Measurements from ENCODE around the gene KLK1.

GRCh38 chr19:50823389-50824042 lies at the start of gene KLK1:
- no peak for TF ChIP-seq CTCF (CRISPR knock-in tag; IDR thresholded peaks at IDR 0.05)
- no peak for TF ChIP-seq ONECUT2 (CRISPR knock-in tag; IDR thresholded peaks at IDR 0.05)
- TF ChIP-seq KAT2B (IDR thresholded peaks at IDR 0.05; ENCODE audit: borderline replicate concordance, low read depth, low read length): no peak
- no peak for TF ChIP-seq KDM4B (CRISPR knock-in tag; IDR thresholded peaks at IDR 0.05)
- no peak for TF ChIP-seq POLR2A (IDR thresholded peaks at IDR 0.05; ENCODE audit: insufficient read depth in 1 of 2, low read depth in 2 of 2, low read length in 2 of 2)
- TF ChIP-seq ZNF740 (CRISPR knock-in tag; IDR thresholded peaks at IDR 0.05): no peak
- TF ChIP-seq ZKSCAN1 (IDR thresholded peaks at IDR 0.05; ENCODE audit: low read length): no peak
- no peak for TF ChIP-seq MXI1 (IDR thresholded peaks at IDR 0.05; ENCODE audit: borderline replicate concordance, low read depth, low read length)
- TF ChIP-seq SMC3 (IDR thresholded peaks at IDR 0.05; ENCODE audit: low read length): no peak
- no peak for TF ChIP-seq KDM5A (IDR thresholded peaks at IDR 0.05; ENCODE audit: borderline replicate concordance, low read length)
- no peak for TF ChIP-seq ARHGAP35 (CRISPR knock-in tag; IDR thresholded peaks at IDR 0.05; ENCODE audit: borderline replicate concordance)
- no peak for TF ChIP-seq ZNF781 (CRISPR knock-in tag; IDR thresholded peaks at IDR 0.05; ENCODE audit: borderline replicate concordance, not compliant biosample characterization)
- TF ChIP-seq STAG1 (CRISPR knock-in tag; IDR thresholded peaks at IDR 0.05): no peak

Data from HepG2 (cell line).